HL-60/S4 (cell line): ENCODE measurements around the gene STPG4.

ENCODE experiments used
- in situ Hi-C: fragments of 300-500 bp; cut with MboI; formaldehyde crosslinking; loops from 2 replicates; pipeline ENCODE4 v1.14.3; 2022; ENCODE audit warnings: low sequenced_read_pairs

Gene STPG4

GRCh38 chr2:47037678-47038077 is 117.4 kb downstream of the STPG4 start:
- in situ Hi-C loops, result no loop called here
